Upper lobe of left lung (tissue), 6 donors: ENCODE measurements around the gene KLF6. TPM values are rescaled to one million over a fixed set of nuclear protein-coding genes. Genes with fewer than 3 reads are reported as not detected.
A peak's percentile ranks its signal among the peaks of the same experiment; 100 is the strongest.

Experiments used
- ATAC-seq, 2 donors: fragments of 200-7000 bp; cut with Tn5 transposase; one replicate each; pipeline ENCODE4 v1.9.1; 2022; ENCODE audit warnings: mild to moderate bottlenecking in 2 of 2, moderate library complexity in 2 of 2; ENCODE audit not compliant: low FRiP score in 2 of 2
- DNase-seq, 2 donors: peaks; one replicate each; pipeline ENCODE4 v3.0.0-alpha.2; 2019 to 2020
- H3K27ac ChIP-seq, 4 donors: fragments of 200-600 bp; sonication (generic); one replicate each; pipeline ENCODE4 v1.5.1; 2016 to 2019
- H3K27me3 ChIP-seq, 4 donors: fragments of 200-600 bp; sonication (generic); one replicate each; pipeline ENCODE4 v1.5.1; 2017 to 2019
- H3K36me3 ChIP-seq, 4 donors: fragments of 200-600 bp; sonication (generic); one replicate each; pipeline ENCODE4 v1.5.1; 2016 to 2019
- H3K4me1 ChIP-seq, 4 donors: fragments of 200-600 bp; sonication (generic); one replicate each; pipeline ENCODE4 v1.5.1; 2018 to 2019
- H3K4me3 ChIP-seq, 4 donors: fragments of 200-600 bp; sonication (generic); one replicate each; pipeline ENCODE4 v1.5.1; 2017 to 2019; ENCODE audit warnings: mild to moderate bottlenecking in 2 of 4, moderate library complexity in 1 of 4
- H3K9me3 ChIP-seq, 4 donors: fragments of 200-600 bp; sonication (generic); one replicate each; pipeline ENCODE4 v1.5.1; 2018 to 2019
- CTCF ChIP-seq, 6 experiments: fragments of 450-650 bp in 4 of 6; fragments of 200-600 bp in 2 of 6; sonication (generic) in 2 of 6; IDR thresholded peaks; one replicate each; pipeline ENCODE4 v1.5.1; 2016 to 2019; ENCODE audit warnings: antibody characterized with exemption in 6 of 6
- EP300 ChIP-seq, 4 donors: sonication (generic); formaldehyde crosslinking; IDR thresholded peaks; one replicate each; pipeline ENCODE4 v1.5.1; 2017; ENCODE audit warnings: antibody characterized with exemption in 4 of 4, control low read depth in 2 of 4
- POLR2A ChIP-seq, 4 donors: fragments of 450-650 bp; IDR thresholded peaks; one replicate each; pipeline ENCODE4 v1.5.1; 2016 to 2017; ENCODE audit warnings: antibody characterized with exemption in 4 of 4, mild to moderate bottlenecking in 2 of 4
- POLR2AphosphoS5 ChIP-seq, 2 donors: sonication (generic); formaldehyde crosslinking; IDR thresholded peaks; one replicate each; pipeline ENCODE4 v1.5.1; 2017; ENCODE audit warnings: antibody characterized with exemption in 2 of 2
- WGBS, 2 donors: methylation state at CpG; one replicate each; pipeline ENCODE4 v1.1.5; 2017 to 2018; 5-methylcytosine and 5-hydroxymethylcytosine counted together
- total RNA-seq, 6 donors: library from RNA; depleted of rRNA in 4 of 6; stranded (reverse); fragments of >200 nt in 4 of 6; gene quantifications; one replicate each; pipeline versions ENCODE4 v1.1.0 to v1.2.1, GENCODE V29; 2016 to 2021
- donor health status: DM: no; HTN: no; CAD: no; lungs with moderate emphysema.
- donor health status: DM: no; HTN: yes; CAD: no; lungs with severe emphysema.

KLF6 gene
- total RNA-seq, 6 donors from 2014 or later, result 164 to 439 (median 249) TPM

GRCh38 chr10:3777981-3778691 lies 6.9 kb downstream of the KLF6 start:
- H3K4me3 ChIP-seq, result peak overlapping the region in 2 of 4 donors; percentile 10 to 67
- H3K36me3 ChIP-seq, result peaks cover 30 to 89% (median 50%) of the 10 kb centered on the region in 4 donors

GRCh38 chr10:3776796-3777571 lies 8.0 kb downstream of the KLF6 start:
- DNase-seq (peak in 1 of 2 donors; percentile 72), ATAC-seq (peak in 1 of 2 donors; percentile 39)
- Histone ChIP-seq H3K27ac (peak overlapping the region; percentile 100), H3K27me3 (no peaks in the 10 kb centered on the region), H3K4me1 (peaks cover 61 to 72% (median 64%) of the 10 kb centered on the region in 4 donors), H3K36me3 (peaks cover 30 to 82% (median 49%) of the 10 kb centered on the region in 4 donors), H3K4me3 (peak overlapping the region in 1 of 4 donors; percentile 67), H3K9me3 (no peaks in the 10 kb centered on the region)
- WGBS, 2 donors, result 34 to 38% methylated on average over 13 of the region's 13 CpGs
- TF ChIP-seq POLR2AphosphoS5 (IDR thresholded peaks at IDR 0.05), result peak; percentile 61 to 83
- peak in 3 of 4 donors; percentile 61 to 82 (median 80) for TF ChIP-seq EP300 (IDR thresholded peaks at IDR 0.05)
- peak in 1 of 4 donors; percentile 16 for TF ChIP-seq POLR2A (IDR thresholded peaks at IDR 0.05)
- TF ChIP-seq CTCF (IDR thresholded peaks at IDR 0.05), result no peak

More at GRCh38 chr10:3777981-3778691, 6.9 kb downstream of the KLF6 start:
- Histone ChIP-seq H3K9me3 (no peaks in the 10 kb centered on the region), H3K27me3 (no peaks in the 10 kb centered on the region), H3K4me1 (peaks cover 61 to 77% (median 65%) of the 10 kb centered on the region in 4 donors), H3K27ac (peak overlapping the region; percentile 100)
- TF ChIP-seq POLR2A (IDR thresholded peaks at IDR 0.05) (no peak), POLR2AphosphoS5 (IDR thresholded peaks at IDR 0.05) (no peak), CTCF (IDR thresholded peaks at IDR 0.05) (no peak), EP300 (IDR thresholded peaks at IDR 0.05) (no peak)
- 60 to 61% methylated on average over 7 of the region's 7 CpGs for WGBS, 2 donors
- DNase-seq, result no peak
- no peak for ATAC-seq

GRCh38 chr10:3775696-3776551 lies 9.1 kb downstream of the KLF6 start:
- DNase-seq (peak in 1 of 2 donors; percentile 66), ATAC-seq (peak; percentile 27 to 65)
- WGBS, 2 donors, result 52 to 66% methylated on average over 8 of the region's 8 CpGs
- H3K27me3 ChIP-seq, result no peaks in the 10 kb centered on the region
- peaks cover 28 to 72% (median 40%) of the 10 kb centered on the region in 4 donors for H3K36me3 ChIP-seq
- peaks cover 54 to 62% (median 57%) of the 10 kb centered on the region in 4 donors for H3K4me1 ChIP-seq
- H3K4me3 ChIP-seq, result peak overlapping the region in 1 of 4 donors; percentile 67
- H3K9me3 ChIP-seq, result no peaks in the 10 kb centered on the region
- peak in 1 of 4 donors; percentile 15 for TF ChIP-seq EP300 (IDR thresholded peaks at IDR 0.05)
- peak in 1 of 6 experiments; percentile 9 for TF ChIP-seq CTCF (IDR thresholded peaks at IDR 0.05)
- TF ChIP-seq POLR2A (IDR thresholded peaks at IDR 0.05), result peak in 2 of 4 donors; percentile 49 to 55
- TF ChIP-seq POLR2AphosphoS5 (IDR thresholded peaks at IDR 0.05), result peak; percentile 63 to 91
- peak overlapping the region; percentile 100 for H3K27ac ChIP-seq

GRCh38 chr10:3774814-3775695 lies 10.0 kb downstream of the KLF6 start:
- WGBS, 2 donors, result 75 to 76% methylated on average over 21 of the region's 21 CpGs
- H3K9me3 ChIP-seq, result no peaks in the 10 kb centered on the region
- H3K4me3 ChIP-seq, result no peak overlapping the region
- peak in 1 of 2 donors; percentile 53 for DNase-seq
- peak overlapping the region; percentile 100 for H3K27ac ChIP-seq
- H3K27me3 ChIP-seq, result no peaks in the 10 kb centered on the region
- ATAC-seq, result peak; percentile 20 to 59
- H3K4me1 ChIP-seq, result peaks cover 46 to 53% (median 49%) of the 10 kb centered on the region in 4 donors
- H3K36me3 ChIP-seq, result peaks cover 19 to 63% (median 32%) of the 10 kb centered on the region in 4 donors
- TF ChIP-seq POLR2AphosphoS5 (IDR thresholded peaks at IDR 0.05) (peak in 1 of 2 donors; percentile 37), EP300 (IDR thresholded peaks at IDR 0.05) (no peak)
